HG03521 (cell line): Measurements from ENCODE around the gene GUCA1A.

Experiments
- ATAC-seq: cut with Tn5 transposase; IDR thresholded peaks from one replicate; pipeline ENCODE4 v1.9.1; 2021; ENCODE audit warnings: mild to moderate bottlenecking, moderate library complexity; ENCODE audit not compliant: unreplicated experiment

GUCA1A gene

DNA sequence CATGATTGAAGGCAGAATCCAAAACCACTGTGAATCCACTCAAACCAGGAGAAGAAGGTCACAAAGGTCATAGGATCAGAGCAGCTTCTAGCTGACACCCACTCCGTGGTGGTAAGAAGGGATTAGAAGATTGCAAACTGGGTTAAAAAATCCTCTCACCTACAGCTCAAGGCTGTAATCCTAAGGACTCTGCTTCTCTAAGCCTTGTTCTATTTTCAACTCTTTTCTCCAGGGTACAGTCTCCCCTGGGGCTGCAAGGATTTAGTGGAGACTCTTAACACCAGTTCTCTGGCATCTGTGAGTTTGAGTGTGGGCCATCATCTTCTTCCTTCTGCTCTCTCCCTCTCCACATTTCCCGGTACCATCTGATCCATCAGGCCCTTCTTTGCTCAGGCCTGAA is at the start of gene GUCA1A:
Gene GUCA1A, plus strand, starts transcription at position 264 of the 400 bp plus-strand sequence. CDS start 250 bp downstream, outside the sequence.
- no peak for ATAC-seq

DNA sequence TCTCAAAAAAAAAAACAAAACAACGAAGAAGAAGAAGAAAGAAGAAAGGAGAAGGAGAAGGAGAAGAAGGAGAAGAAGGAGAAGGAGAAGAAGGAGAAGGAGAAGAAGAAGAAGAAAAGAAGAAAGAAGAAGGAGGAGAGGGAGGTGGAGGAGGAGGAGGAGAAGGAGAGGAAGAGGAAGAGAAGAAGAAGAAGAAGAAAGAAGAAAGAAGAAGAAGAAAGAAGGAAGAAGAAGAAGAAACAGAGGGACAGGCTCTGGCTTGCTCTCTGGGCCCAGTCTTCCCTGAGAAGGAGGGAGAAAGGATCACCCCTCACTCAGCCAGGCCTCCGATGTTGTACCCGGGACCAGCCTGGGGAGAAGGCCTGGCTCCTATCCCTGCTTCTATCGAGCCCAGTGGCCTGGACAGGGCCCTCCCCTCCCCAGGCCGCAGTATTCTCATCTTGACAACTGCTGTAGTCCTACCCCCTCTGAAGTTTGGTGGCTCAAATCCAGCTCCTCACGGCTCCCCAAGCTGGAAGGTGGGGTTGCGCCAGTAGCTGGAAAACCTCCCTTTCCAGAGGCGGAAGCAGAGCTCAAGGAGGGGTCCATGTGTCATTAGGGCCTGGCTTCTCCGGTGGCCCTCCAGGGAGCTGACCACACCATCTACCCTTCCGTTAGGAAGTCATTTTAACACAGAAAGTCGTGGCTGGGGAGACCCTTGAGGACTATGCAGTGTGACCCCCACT is 49.6 kb upstream of the GUCA1A start:
- no peak for ATAC-seq

DNA sequence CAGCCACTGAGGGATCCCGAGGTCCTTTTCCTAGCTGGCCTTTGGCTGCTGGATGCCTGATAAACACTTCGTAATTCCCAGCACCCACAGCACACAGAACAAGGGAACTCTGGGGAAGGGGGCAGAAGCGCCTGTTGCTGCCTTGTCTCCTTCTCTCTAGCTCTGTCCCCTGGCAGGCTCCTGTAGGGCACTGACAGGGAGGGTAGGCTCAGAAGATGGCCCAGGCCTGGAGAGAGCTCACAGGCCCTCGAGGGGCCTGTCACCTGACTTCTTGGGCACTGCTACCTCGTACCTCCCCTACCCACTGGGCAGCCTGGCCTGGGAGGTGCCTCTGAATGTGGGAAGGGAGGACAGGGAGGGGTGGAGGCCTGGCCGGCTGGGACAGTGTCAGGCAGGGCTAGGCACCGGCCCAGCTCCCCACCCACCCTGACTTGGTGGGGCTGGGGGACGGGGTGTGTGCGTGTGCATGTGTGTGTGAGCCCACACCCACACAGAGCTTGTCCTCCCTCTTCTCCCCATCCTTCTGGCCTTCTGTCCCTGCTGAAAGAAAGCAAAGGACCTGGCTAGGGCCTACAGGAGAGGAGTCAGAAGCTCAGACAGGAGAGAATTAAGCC is 48.8 kb upstream of the GUCA1A start:
- no peak for ATAC-seq

DNA sequence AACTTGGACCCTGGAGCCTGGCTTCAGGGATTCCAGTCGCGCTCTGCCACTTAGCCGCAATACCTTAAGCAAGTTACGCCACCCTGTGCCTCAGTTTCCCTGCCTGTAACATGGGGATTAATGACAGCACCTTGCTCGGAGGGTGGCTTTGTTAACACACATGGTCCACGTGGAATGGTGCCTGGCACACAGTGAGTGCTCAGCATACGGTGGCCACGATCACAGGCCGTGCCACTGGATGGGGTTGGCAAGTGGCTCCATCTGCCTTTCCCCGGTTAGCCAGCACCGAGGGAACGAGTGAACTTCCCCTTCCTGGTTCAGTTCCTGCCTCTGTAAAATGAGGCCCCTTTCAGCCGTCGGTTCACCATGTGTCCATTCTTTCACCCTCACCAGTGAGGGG is 47.9 kb upstream of the GUCA1A start:
- ATAC-seq, result no peak

DNA sequence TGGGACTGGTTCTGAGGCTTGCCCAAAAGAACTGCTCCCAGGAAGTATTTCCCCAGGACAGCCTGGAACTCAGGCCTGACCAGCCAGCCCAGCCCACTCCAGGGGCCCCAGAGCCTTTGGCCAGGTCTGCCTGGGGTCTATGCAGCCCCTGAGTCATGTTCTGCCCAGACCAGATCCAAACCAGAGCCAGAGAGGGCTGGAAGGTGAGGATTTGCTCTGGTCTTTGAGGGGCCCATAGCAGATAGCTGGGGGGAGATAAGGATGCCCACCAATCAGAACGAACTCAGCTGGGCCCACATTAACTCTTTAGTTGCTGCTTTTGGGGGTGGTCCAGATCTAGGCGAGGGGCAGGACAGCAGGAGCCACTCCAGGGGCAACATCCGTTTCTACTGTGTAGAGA is 47.5 kb upstream of the GUCA1A start:
- ATAC-seq, result no peak

DNA sequence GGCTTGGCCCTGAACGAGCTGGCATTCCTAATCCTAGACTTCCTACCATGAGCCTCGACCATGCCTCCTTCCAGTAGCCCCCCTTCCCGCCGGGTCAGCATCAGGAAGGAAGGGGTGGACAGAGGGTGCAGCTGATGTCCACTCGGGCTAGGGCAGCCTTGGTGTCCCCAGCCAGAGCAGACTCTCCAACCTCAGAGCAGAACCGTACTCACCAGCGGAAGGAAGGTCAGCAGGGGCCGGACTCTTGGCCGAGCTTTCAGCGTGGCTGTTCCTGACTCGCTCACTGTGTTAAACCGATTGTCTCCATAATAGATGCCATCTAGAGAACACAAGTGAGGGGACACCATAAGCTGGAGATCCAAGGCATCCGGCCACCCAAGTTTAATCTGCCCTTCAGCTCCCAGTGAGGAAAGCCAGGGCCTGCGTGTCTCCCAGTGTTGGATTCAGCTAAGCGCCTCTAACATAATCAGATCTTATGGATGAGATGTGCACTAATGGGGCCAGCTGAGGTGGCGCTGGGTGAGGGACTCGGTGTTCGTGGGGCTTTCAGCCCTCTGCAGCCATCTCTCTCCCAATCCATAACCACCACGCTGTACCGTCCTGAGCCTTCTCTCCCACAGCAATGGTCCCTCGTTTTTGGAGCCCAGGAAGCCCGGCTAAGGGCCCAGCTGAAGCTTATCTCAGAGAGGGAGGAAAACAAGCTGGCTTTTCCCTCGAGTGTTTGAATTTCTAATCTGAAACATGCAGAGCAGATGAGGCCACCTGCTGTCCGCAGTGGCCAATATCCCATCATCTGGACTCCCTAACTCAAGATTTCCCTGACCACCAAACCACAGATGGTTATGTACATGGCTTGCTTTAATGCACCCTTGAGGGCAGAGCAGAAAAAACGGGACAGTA is 44.5 kb upstream of the GUCA1A start:
- ATAC-seq, result no peak

DNA sequence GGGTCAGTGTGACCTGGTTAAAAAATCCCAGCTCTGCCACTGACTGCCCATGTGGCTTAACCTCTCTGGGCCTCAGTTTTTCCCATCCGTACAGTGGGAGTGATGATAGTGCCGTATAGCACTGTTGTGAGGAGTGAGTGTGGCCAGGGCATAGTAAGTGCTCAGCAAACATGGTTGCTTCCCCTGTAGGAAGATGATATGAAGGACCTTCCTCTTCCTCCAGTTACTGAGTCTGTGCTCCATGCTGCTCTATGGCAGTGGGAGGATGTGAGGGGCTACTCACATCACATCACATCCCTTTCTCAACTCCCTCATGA is 43.8 kb upstream of the GUCA1A start:
- ATAC-seq, result no peak

DNA sequence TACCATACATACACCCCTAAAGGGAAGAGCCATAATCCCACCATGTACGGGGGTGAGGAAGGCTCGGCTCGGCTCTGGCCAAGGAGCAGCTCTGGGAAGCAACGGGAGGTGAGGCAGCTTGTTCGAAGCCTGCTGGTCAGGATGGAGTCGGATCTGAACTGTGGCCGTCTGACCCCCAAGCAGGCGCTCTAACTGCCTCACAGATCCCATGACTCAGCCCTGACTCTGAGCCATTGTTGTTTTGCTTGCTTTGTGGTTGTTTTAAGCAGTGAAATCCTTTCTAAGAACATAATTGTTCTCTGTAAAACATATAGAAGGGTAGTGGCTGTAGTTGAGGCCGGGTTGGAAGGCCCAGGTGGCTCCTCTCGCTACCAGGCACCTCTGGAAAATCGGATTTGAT is 41.6 kb upstream of the GUCA1A start:
- ATAC-seq, result no peak

DNA sequence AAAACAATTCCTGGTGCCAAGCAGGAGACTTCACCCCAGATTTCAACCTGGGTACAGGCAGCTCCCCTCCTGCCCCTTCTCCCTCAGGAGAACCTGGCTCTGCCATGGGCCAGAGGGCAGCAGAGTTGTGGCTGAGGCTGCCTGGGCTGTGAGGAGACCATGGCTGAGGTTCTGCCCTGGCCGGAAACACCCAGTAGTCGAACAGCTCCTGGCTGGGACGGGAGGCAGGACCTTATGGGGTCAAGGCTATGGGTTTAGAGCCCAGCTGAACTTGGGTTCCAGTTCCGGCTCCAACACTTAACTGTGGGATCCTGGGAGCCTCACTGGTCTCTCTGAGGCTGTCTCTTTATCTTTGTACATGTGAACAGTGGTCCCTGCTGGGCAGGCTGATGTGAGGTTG is 39.2 kb upstream of the GUCA1A start:
- no peak for ATAC-seq

DNA sequence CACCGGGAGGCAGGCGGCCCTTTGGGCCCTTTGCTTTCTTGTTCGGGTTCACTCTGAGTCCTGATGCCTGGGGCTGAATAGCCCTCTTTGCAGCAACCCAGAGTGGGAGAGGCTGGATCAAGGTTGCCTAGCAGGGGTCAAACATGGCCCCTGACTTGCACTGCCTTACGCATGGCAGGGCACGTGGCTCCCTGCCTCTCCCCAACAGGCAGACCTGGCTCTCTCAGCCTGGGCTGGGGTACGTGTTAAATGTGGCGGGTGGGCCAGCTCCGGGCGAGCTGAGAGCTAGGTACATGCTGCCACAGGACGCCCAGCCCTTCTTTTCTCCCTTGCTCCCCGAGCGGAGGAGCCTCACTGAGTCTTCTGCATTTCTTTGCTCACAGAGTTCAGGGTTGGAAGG is 38.0 kb upstream of the GUCA1A start:
- ATAC-seq, result no peak

DNA sequence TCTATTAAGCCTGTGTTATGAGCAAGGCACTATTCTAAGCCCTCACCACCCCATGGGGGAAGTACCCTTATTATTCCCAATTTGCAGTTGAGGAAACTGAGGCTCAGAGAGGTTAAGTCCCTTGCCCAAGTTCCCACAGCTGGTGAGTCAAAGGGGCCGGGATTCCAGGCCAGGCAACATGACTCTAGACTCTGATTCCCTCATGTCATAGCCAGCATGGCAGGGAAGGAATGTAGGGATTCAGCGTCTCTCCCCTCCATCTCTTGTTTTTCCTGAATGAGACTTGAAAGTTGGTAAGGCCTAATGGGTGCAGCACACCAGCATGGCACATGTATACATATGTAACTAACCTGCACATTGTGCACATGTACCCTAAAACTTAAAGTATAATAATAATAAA is 37.4 kb upstream of the GUCA1A start:
- no peak for ATAC-seq

DNA sequence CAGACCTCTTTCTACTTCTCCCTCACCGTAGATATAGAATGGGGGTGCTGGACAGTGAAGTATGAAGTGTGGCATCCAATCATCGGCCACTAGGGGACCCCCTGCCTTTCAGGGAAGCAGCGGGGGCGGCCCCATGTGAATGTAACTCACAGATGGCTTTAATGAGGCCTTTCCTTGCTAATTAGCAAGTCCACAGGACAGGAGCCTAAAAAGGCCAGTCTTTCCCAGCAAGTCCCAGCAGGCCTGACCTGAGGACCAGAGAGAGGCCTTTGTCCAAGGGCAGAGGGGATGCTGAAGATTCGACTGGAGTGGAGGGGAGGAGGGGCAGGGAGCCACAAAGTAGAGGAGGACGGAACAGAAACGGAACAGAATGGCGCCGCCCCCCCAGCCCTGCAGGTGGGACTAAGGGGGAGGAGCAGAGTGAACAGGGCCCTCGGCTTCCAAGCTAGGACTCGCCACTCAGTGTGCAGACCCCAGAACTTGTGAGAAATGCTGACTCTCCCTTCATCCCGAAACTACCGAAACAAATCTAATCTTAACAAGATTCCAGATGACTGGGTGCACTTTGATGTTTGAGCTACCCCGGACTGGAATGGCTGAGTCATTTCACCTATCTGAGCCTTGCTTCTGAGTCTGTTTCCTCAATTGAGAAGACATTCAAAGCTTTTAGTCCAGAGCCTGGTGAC is 36.5 kb upstream of the GUCA1A start:
- no peak for ATAC-seq

DNA sequence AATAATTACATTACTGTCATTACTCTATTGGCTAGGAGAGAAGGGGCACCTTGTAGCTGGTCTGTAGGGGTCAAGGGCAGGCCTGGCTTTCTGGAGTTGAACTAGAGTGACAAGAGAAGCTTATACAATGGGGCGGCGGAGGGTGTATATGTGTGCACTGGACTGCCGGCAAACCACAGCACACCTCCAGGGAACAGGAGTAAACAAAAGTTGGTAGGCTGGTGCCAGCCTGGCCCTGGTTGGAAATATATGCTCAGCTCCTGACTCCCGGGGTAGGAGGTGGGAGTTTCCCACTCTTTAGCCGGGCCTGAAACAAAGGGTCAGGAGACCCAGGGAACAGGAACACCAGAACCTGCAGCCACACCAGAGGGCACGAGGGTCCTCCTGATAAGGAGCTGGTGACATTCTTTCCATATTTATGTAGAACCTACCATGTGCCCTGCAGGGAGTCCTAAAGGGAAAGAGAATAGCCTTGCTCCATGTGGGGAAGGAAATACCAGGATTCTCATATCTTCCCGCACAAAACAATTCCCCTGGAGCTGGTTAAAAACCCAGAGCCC is 35.9 kb upstream of the GUCA1A start:
- ATAC-seq, result no peak

DNA sequence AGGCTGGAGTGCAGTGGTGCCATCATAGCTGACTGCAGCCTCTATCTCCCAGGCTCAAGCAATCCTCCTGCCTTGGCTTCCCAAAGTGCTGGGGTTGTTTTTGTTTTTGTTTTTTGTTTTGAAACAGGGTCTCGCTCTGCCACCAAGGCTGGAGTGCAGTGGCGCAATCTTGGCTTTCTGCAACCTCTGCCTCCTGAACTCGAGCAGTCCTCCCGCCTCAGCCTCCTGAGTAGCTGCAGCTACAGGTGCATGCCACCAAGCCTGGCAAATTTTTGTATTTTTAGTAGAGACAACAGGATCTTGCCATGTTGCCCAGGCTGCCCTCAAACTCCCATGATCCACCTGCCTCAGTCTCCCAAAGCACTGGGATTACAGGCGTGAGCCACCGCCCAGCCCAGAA is 35.0 kb upstream of the GUCA1A start:
- ATAC-seq, result no peak

DNA sequence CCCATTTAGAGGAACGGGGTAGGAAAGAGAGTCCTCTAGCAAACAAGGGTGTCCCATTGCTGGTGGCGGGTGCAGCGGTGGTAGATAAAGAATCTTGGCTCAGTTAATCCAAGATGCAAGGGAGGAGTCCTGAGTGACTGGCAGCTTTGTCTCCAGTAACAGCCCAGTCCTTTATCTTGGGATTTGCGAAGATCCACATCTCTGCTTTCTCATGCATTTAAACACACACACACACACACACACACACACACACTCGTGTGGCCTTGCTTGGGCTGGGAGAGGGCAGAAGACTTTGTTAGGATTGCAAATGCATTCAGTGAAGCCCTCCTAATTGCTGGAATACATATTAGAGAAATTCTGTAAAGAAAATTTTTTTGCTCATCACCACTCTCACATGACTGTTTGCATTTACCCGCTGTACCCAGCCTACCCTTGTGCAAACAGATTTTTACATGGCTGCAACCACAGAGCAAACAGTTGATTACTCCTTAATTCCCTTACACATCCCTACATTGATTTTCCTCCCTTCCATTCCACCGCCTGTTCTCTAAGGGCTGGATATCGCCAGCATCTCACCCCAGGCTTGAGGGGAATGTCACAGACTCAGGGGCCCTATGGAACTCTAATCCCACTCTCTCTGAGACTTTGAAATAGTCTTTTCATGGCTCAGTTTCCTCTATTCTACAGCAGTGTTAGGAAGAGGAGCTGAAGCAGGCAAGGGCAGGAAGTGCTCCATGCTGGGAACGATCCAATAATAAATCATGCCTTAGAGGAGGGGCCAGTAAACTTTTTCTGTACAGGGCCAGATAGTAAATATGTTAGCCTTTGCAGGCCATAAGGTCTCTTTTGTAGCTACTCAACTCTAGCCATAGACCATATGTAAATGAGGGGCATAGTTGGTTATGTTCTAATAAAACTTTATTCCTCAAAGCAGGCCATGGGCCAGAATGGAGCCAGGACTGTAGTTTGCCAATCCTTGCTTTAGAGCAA is 34.2 kb upstream of the GUCA1A start:
- ATAC-seq, result no peak

DNA sequence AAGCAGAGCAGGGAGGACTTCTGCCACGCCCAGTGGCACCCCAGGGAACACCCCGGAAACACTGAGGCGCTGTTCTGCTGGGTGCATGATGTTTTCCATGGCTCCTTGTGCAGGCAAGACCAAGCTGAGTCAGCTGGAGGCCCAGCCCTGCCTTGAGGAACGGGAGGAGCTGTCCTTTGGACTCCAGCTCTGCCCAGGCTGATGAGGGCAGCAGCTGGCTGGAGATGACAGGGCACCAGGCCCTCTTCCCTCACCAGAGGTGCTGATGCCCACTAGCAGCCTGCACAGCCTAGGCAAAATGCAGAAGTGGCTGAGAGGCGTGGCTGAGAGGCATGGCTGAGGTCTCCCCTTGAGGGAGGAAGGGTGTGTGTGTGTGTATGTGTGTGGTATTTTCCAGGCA is 33.1 kb upstream of the GUCA1A start:
- no peak for ATAC-seq

DNA sequence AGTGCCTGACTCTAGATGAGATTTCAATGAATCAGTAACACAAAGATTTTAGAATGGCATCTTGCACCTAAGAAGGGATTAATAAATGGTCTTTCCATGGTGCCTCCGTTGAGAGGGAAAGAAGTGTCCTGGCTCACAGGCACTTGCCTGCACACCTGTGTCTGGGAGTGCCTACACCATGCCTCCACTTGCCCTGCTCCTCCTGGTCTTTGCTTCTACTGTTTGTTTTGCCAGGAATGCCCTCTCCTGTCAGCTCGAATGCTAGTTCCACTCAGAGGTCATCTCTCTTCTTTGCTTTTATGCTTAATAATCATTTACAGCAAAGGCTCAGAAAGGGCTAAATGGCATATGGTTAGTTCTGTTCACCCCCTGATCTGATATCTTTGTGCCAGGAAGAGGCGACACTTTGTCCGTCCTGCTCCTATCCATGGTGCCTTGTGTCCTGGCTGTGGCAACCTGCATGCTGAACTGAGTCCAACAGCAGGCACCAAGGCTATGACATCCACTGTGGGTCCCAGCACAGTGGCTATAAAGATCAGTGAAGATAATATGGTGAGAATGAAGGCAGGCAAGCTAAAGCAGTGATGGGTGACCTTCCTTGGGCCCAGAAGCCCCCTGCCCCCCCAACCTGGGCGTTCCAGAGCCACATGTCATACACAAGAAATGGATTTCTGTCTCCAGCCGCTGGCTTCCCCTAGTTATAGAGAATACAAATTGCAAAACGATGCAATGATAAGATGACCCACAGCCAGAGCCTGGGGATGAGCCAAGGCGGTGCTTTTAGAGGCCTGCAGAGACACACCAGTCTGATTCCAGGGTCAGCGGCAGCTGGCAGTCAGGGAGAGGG is 32.2 kb upstream of the GUCA1A start:
- ATAC-seq, result no peak

DNA sequence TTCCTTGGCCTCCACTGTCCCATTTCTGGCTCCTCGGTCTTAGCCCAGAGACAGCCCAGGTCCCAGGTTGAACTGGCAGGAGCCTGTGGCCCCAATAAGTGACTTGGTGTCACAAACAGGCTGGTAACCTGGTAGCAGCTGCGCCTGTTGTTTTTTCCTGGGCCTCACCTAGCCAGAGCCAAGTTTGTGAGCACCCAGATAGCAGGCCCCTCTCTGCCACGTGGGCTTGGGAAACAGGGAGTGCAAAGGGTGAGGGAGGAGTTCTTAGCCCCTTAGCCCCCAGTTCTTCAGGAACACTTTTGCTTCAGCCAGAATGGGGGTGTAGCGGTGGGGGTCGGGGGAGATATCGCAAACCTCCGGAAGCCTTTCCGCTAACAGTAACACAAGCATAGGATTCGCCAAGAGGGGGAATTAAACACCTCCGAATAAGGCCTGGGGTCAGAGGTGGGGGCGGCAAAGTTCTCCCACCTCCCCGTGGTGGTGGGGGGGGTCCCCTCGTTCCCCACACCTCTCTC is 31.5 kb upstream of the GUCA1A start:
- no peak for ATAC-seq
